GM19240 (cell line): ENCODE results near the gene TXNDC16.
"Not testable (repeated sequence)": the region's sequence is repeated elsewhere in the genome, so short reads cannot be mapped to it uniquely, and the experiment has no call there.

ENCODE experiments used
- DNase-seq: peaks from one replicate; pipeline ENCODE4 v3.0.0; 2011; ENCODE audit warnings: low spot score; ENCODE audit not compliant: insufficient read length

Gene TXNDC16

DNA sequence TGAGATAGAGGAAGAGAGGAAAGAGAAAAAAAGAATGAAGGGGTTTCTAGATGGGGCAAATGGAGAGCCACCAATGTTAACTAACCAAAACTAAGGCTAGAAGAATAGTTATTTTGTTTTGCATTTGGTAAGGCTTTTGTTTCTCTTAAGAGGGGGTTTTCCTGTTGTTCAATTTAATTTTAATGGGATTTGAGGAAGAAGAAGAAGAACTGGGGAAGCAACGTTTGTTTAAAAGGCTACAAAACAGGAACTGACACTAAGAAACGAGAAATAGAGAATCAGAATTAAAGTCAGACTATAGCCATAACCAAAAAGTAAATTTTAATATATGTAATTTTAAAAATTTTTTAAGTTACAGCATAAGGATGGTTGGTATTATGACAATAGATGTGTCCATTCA is 13.7 kb downstream of the TXNDC16 start:
- DNase-seq, result no peak

DNA sequence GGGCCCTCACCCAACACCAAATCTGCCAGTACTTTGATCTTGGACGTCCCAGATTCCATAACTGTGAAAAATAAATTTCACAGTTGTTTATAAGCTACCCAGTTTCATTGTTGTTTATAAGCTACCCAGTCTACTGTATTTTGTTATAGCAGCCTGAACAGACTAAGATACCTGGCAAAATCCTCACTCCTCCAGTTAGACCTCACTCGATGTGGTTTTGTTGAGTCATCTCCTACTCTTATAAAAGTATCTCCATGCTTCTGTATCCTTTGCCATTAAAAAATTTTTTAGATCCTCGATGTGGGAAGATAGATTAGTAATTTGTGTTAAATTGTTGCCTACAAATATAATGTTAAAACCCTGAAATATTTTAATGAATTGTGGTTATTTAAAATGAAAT is 16.0 kb downstream of the TXNDC16 start:
- no peak for DNase-seq

DNA sequence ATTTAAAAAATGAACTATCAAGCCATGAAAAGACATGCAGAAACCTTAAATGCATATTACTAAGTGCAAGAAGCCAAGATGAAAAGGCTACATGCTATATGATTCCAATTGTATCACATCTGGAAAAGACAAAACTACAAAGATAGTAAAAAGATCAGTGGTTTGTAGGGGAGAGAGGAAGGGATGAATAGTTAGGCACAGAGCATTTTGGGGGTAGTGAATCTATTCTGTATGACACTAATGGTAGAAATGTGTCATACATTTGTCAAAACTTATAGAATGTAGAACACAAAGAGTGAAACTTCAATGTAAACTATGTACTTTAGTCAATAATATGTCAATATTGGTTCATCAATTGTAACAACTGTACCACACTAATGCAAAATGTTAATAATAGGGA is 20.8 kb downstream of the TXNDC16 start:
- no peak for DNase-seq

DNA sequence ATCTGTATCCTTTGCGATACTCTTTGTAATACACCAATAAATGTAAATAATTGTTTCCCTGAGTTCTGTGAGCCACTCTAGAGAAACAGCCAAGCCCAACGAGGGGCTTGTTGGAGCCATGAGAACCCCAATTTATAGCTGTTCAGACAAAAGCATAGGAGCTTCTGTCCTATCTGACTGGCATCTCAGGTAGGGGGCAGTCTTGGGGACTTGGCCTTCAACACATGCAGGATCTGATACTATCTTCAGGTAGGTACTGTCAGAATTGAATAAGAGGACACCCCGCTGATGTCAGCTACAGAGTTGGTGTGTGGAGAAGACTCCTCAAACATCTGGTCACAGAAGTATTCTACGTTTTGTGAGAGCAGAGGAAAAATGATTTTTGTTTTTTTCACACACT is 25.3 kb downstream of the TXNDC16 start:
- DNase-seq, result no peak

DNA sequence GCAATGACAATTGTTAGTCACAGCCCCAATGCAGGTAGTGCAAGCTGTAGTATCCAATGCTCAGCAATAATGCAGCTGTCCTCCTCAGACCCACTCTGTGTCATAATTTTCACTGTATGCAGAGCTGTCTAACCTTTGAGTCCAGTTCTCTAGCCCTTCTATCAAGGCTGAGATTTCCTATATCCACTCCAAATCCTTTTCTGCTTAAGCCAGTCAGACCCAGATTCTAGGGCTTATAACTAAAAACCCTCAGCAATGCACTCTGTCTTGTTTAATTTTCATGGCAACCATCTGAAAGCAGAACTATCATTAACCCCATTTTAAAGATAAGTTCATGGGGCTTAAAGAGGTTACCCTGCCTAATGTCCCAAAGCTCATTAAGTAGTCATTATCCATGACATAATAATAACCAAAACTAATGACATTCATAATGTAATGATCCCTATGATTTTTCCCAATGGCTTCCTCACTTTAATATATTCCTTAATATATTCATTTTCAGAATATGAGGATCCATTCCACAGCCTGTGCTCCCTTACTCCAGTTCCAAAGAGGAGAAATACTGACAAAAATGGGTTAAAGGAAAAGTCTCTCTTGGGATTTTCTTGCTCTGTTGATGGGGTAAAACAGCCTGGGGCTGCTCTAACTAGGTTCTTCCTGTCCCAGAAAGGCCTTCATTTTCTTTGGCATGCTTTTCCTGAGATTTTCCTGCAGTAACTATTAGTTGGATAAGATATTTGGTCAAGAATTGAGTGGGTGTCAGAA is 29.5 kb downstream of the TXNDC16 start:
- DNase-seq, result no peak

DNA sequence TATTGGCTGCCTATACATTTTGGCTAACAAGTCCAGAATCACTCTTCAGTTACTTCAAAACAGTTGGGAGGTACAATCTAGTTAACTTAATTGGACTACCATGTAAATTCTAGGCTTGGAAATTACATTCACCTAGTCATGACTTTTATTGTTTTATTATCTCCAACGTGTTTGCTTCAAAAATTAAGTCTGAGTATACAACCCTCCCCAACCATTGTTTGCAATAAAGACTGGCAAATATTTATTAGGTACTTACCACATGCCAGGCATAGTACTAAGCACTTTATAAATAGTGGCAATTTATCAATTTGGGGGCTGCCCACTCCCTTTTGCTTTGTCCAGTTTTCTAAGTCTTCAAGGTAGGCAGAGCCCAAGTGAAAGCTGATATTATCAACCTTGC is 30.3 kb downstream of the TXNDC16 start:
- DNase-seq, result no peak

DNA sequence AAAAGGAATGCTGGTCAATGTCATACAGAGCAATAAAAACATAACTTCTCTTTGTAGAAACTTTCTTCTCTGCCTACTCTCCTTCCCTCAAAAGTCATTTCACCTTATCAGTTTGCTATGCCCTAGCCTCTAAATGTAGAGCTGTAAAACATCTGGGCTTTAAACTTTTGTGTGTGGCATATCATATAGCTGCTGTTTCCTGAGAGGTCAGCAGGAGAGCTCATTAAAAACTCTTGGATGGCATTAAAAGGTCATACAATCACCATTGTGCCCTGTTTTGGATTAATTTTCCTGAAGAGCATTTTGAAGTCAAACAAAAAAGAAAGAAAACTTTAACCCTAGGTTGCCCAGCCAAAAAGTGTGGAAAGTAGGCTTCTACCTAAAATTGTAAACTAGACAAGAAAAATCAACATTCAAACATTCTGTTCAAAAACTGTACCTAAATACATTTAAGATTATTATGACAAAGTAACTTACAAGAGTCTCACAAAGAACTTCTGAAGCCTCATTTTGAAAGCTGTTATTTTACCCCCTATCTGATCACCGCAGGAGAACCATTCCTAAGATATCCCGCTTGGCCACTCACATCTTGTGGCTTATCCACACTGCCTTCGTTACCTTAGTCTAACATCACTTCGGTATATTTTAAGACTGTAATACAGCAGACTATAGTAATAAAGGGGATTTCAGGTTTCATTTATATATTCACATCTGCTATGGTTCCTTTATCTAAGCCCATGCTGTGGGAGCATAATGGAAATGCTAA is 38.1 kb downstream of the TXNDC16 start:
- DNase-seq, result no peak

DNA sequence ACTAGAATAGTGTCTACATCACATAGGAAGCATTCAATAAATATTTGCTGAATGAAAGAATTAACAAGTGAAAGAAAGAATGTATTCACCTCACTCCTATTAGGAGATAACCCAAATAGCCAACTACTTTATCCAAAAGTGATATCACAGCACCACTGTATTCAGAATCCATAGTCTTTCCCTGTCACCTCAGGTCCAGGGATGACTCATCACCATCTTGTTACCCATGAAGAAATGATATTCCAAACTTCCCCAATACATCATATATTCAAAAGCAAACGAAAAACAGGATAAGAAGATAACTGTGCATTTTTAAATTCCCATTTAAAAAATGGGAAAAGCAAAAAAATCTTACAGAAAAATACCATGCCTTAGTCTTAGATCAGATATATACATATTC is 39.1 kb downstream of the TXNDC16 start:
- DNase-seq, result no peak

DNA sequence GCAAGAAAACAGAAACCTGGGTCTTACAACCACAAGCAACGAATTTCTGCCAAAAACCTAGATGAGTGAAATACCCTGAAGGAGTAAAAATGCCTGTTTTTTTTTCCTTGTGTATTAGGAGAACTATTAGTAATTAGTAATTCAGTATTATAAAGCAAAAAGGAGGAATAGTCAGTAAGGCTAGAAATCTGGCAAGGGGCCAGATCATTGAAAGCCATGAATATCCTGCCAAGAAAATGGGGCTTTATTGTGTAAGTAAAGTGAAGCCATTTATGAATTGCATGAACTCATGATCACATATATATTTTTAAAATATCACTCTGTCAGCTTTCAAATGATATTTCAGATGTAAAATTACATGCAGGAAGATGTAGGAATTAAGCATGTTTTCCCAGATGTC is 57.9 kb downstream of the TXNDC16 start:
- DNase-seq, result no peak

DNA sequence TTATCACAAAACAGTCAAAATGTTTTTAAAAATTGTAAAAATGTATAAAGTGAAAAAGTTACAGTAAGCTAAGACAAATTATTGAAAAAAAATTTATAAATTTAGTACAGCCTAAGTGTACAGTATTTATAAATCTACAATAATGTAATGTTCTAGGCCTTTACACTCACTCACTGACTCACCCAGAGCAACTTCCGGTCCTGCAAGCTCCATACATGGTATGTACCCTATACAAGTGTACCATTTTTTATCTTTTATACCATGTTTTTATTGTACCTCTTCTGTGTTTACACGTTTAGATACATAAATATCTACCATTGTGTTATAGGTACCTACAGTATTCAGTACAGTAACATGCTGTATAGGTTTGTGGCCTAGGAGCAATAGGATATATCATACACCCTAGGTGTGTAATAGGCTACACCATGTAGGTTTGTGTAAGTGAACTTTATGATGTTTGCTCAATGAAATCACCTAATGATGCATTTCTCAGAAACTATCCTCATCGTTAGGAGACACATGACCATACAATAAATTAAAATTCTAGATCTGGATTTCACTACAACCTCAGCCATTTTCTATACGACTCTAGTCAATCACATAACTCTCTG is 66.8 kb downstream of the TXNDC16 start:
- no peak for DNase-seq

DNA sequence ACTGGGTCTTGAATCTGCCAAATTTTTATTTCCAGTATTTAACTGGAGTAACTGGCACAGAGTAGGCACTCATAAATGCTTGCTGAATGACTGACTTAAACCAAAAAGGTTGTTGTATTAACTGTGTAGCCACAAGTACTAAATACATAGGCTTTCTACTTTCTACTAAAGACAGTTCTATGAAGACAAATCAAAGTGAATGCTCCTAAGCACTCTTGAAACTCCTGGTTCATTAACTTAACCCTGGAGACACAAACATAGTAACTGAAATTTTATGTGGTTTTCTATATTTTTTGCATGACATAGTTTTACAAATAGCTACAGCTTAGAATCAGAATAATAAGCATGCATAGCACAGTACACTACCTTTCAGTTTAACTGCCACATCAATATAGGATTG is 70.4 kb downstream of the TXNDC16 start:
- DNase-seq, result no peak

DNA sequence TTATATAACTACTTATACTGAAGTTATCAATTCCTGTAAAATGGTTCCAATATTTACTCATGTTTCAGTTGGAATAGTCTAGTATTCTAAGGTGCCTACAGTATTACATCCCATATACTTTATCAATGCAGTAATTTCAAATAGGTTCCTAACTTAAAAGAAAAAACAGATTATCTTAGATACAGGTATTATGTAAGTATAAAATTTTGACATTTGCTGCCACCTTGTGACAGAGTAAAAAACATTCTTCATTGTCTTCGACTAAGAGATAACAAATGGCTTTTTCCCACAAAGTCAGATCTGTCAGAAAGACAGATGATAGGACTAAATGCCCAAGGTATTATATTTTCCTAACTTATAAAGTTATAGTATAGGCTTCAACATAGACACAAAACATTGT is 78.7 kb downstream of the TXNDC16 start:
- no peak for DNase-seq

DNA sequence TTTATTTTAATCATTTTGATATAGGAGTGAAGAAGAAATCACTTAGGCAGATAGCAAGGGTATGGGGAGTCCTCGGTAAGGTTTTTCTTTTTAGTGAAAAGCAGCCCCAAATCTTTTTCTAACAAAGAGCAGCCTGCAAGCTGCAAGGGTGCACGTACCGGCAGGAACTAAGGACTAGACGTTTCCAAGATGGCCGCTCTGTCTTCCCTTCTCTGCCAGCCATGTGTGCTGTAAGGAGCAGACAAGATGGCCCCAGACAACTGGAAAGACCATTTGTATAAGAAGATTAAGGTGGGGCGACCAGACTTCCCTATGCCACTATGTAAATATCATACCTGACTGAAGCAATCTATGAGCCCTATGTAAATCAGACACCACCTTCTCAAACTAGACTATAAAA is 79.6 kb downstream of the TXNDC16 start:
- no peak for DNase-seq

DNA sequence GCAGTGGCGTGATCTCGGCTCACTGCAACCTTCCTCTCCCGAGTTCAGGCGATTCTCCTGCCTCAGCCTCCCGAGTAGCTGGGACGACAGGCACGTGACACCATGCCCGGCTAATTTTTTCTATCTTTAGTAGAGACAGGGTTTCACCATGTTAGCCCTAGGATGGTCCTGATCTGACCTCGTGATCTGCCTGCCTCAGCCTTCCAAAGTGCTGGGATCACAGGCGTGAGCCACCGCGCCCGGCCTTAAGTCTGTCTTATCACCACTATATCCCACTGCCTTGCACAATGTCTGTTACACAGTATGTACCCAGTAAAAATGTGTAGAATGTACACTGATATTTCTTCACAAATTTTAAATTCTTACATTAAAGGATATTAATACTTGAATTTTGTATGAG is 80.1 kb downstream of the TXNDC16 start:
- DNase-seq, result not testable (repeated sequence)

DNA sequence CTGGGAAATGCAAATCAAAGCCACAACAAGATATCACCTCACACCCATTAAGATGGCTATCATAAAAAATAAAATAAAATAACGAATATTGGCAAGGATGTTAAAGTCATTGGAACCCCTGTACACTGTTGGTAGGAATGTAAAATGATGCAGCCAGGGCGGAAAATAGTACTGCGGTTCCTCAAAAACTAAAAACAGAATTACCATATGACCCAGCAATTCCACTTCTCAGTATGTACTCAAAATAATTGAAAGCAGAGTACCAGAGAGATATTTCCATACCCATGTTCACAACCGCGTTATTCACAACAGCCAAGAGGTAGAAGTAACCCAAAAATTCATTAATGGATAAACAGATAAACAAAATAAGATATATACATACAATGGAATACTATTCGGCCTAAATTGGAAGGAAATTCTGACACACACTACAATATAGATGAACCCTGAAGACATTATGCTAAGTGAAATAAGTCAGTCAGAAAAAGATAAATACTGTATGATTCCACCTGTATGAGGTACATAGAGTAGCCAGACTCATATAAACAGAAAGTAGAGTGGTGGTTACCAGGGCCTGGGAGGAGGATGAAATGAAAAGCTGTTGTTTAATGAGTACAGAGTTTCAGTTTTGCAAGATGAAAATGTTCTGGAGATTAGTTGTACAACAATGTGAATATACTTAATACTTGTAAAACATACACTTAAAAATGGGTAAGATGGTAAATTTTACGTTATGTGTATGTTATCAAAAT is 84.6 kb downstream of the TXNDC16 start:
- no peak for DNase-seq

DNA sequence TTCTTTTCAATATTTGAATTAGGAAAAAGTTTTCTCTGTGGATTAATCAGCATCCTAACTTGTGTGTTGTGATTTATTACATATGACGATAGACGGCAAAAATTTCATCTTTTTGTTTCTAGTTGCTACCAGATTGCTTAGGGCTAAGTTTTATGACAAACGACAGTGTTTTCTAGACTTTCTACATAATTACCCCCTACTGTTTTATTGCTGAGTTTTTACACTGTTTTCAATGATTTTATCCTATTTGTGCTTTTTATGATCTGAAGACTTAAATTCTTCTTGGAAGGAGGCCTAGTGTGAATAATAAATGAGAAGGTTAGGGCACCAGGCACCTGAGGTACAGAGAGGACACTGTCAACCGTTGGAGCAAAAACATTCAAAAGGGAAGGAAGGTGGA is 88.1 kb downstream of the TXNDC16 start:
- DNase-seq, result no peak

DNA sequence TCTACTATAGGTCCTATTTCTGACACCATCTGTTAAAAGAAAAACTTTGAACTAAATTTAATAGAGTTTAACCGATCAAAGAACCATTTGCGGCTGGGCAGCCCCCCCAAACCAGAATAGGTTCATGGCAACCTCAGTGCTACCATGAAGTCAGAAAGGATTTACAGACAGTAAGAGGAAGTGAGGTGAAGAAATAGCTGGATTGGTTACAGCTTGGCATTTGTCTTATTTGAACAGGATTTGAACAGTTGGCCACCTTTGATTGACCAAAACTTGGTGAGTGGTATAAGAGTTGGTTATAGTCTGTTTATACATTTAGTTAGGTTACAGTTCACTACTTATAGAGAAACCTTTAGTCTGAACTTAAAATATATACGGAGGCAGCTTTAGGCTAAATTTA is 88.9 kb downstream of the TXNDC16 start:
- no peak for DNase-seq

DNA sequence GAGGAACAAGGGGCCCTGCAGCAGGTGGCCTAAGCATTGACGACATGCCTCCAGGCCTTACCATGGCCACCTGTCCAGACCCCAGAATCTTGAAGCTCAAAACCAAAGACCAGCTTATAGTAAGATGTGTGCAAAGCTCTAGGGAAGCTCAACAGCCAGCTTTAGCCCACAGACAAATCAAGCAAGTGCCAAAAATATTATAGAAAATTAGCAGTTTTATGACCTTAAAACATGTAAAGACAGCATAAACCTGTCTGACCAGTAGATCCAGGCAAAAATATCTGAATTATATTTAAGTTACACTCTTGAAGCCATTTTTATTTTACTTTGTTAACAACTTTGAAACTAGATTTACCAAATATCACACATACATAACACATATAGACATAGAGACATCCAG is 90.6 kb downstream of the TXNDC16 start:
- no peak for DNase-seq

DNA sequence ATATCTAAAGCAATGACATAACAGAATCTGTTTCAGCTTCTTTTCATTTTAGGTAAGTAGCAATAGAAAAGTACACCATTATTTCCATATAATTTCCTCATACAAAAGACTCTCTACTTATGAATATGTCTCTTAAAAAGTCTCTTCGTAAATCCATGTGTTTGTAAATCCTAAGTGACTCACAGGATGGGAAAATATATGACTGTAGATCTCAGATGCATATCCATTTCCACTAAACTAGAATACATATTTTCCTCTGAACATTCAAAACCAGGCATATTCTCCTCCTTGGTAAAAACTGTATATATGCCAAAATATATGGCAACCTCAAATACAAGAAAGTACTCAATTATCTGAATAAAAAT is 93.6 kb downstream of the TXNDC16 start:
- no peak for DNase-seq

DNA sequence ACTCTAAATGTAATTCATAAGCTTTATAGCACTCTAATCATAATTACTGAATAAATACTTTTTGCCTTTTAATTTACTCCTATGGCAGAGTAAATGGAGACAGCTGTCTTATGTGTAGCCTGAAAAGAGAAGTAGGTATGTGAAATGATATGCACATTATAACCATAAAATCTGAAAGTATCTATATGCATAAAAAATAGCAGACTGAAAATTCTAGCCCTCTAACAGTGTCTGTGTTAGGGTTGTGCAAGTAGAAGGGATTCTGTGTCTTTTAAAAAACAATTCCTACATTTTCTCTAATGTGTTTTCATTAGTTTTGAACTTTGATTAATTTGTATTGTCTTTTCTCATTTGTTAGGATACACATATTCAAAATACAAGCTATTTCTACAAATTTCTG is 94.9 kb downstream of the TXNDC16 start:
- DNase-seq, result no peak

DNA sequence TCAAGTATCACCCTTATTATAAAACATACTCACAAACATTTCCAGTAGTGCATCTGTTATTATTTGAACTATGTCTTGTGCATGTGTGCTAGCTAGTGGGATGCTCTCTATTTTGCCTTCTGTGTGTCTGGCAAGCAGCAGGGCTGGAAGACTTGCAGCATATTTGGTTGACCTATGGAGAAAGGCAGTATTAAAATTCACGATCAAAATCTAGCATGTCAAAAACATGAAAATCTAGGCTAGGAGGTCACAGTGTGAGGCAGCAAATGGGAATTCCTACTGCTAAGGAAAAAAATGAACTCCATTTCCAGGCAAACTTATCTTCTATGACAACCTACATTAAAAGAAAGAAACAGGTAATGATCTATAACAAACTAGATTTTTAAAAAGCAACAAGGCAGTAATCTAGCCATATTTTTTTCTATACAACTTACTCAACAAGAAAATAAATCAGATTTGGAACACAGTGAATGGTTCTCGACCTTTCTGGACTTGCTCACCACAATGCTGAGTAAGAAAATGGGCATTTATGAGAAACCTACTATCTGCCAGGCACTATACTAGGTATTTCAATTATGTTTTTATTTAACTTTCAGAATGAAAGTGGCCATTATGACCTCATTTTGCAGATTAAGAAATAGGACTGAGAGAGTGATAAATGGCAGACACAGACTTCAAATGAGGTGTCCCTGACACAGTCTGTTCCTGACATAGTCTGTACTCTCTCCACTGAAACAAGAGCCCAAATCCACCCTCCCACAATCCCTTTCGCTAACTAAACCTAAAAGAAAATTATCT is 96.8 kb downstream of the TXNDC16 start:
- DNase-seq, result no peak
